ENCODE data around the gene PRR7. TPM values are rescaled to one million over a fixed set of nuclear protein-coding genes. Genes with fewer than 3 reads are reported as not detected.

Gene PRR7
- total RNA-seq, 1 experiment from 2014 or later: 43.4 TPM

GRCh38 chr5:177468685-177469628 is 22.3 kb downstream of the PRR7 start:
- DNase-seq (ENCODE audit: low read depth): no peak

GRCh38 chr5:177469750-177470525 is 23.3 kb downstream of the PRR7 start:
- no peak for DNase-seq (ENCODE audit: low read depth)

GRCh38 chr5:177470759-177471536 is 24.3 kb downstream of the PRR7 start:
- DNase-seq (ENCODE audit: low read depth): peak; percentile 48

GRCh38 chr5:177471610-177472356 is 25.2 kb downstream of the PRR7 start:
- DNase-seq (ENCODE audit: low read depth): no peak

GRCh38 chr5:177472460-177473442 is 26.1 kb downstream of the PRR7 start:
- no peak for DNase-seq (ENCODE audit: low read depth)

GRCh38 chr5:177473443-177474001 is 26.9 kb downstream of the PRR7 start, which contains the start of gene DBN1:
Gene DBN1, minus strand, starts transcription at chr5:177473634. Its CDS starts 113 bp downstream, at chr5:177473521.
- no peak for DNase-seq (ENCODE audit: low read depth)

GRCh38 chr5:177474002-177474476 is 27.4 kb downstream of the PRR7 start:
- no peak for DNase-seq (ENCODE audit: low read depth)

GRCh38 chr5:177474846-177475562 is 28.4 kb downstream of the PRR7 start:
- DNase-seq (ENCODE audit: low read depth): no peak

- DNase-seq (ENCODE audit: low read depth): no peak
Measured at GRCh38 chr5:177475563-177476427, 29.2 kb downstream of the PRR7 start.

- no peak for DNase-seq (ENCODE audit: low read depth)
Measured at GRCh38 chr5:177476531-177477233, 30.1 kb downstream of the PRR7 start.

GRCh38 chr5:177477701-177478477 is 31.3 kb downstream of the PRR7 start:
- no peak for DNase-seq (ENCODE audit: low read depth)

- no peak for DNase-seq (ENCODE audit: low read depth)
Measured at GRCh38 chr5:177478711-177479646, 32.4 kb downstream of the PRR7 start.

GRCh38 chr5:177479774-177480173 is 33.2 kb downstream of the PRR7 start:
- DNase-seq (ENCODE audit: low read depth): no peak

GRCh38 chr5:177482359-177482795 is 35.8 kb downstream of the PRR7 start:
- no peak for DNase-seq (ENCODE audit: low read depth)

- DNase-seq (ENCODE audit: low read depth): no peak
Measured at GRCh38 chr5:177483042-177483441, 36.4 kb downstream of the PRR7 start.
